PC-3 (cell line): Measurements from ENCODE around the gene TPRN. TPM values are rescaled to one million over a fixed set of nuclear protein-coding genes. Genes with fewer than 3 reads are reported as not detected.

Experiments used
- ATAC-seq: fragments of 200-7000 bp; cut with Tn5 transposase; 2 replicates; pipeline ENCODE4 v1.9.1; 2020; ENCODE audit warnings: mild to moderate bottlenecking, moderate library complexity
- BruUV-seq: library from RNA; stranded (reverse); fragments of 400-500 nt; replicated peaks from 2 replicates; lab custom pipeline; 2021; lab: Mats Ljungman, UMichigan
- CTCF ChIA-PET: fragments of 300-600 bp; sonication (Branson Sonifier 250); formaldehyde crosslinking; loops from one replicate; lab custom pipeline; 2022; ENCODE audit warnings: antibody characterized with exemption; lab: Charles Lee
- POLR2A ChIA-PET: fragments of 300-600 bp; sonication (Branson Sonifier 250); formaldehyde crosslinking; loops from one replicate; lab custom pipeline; 2022; ENCODE audit warnings: antibody characterized with exemption; ENCODE audit not compliant: unreplicated experiment; lab: Charles Lee
- DNase-seq: peaks from one replicate; pipeline ENCODE4 v3.0.0-alpha.2; 2015
- H2AFZ ChIP-seq: fragments of 300-600 bp; sonication (generic); 2 replicates; pipeline ENCODE4 v1.6.0; 2016; ENCODE audit warnings: antibody characterized with exemption, low read length
- H3F3A ChIP-seq: fragments of 300-600 bp; sonication (generic); one replicate; pipeline ENCODE4 v1.6.0; 2017; ENCODE audit warnings: antibody characterized with exemption, low read length, control low read depth, mild to moderate bottlenecking; ENCODE audit not compliant: unreplicated experiment
- H3K27ac ChIP-seq: fragments of 300-600 bp; sonication (generic); 2 replicates; pipeline ENCODE4 v1.5.1; 2016; ENCODE audit warnings: mild to moderate bottlenecking, low read length
- H3K27me3 ChIP-seq: fragments of 300-600 bp; sonication (generic); 2 replicates; pipeline ENCODE4 v1.6.1; 2016; ENCODE audit warnings: low read length, mixed read lengths
- H3K36me3 ChIP-seq: fragments of 300-600 bp; sonication (generic); 2 replicates; pipeline ENCODE4 v1.6.1; 2016; ENCODE audit warnings: low read depth, mixed run types, low read length, mixed read lengths
- H3K4me1 ChIP-seq: fragments of 300-600 bp; sonication (generic); 2 replicates; pipeline ENCODE4 v1.5.1; 2016; ENCODE audit warnings: low read length; ENCODE audit not compliant: insufficient read depth
- H3K4me2 ChIP-seq: fragments of 300-600 bp; sonication (generic); 2 replicates; pipeline ENCODE4 v1.6.0; 2016; ENCODE audit warnings: low read length
- H3K4me3 ChIP-seq: fragments of 300-600 bp; sonication (generic); 2 replicates; pipeline ENCODE4 v1.5.1; 2016; ENCODE audit warnings: mild to moderate bottlenecking, low read length, mixed read lengths
- H3K79me2 ChIP-seq: fragments of 300-600 bp; sonication (generic); 2 replicates; pipeline ENCODE4 v1.6.1; 2017; ENCODE audit warnings: low read length, mixed read lengths
- H3K9ac ChIP-seq: fragments of 300-600 bp; sonication (generic); 2 replicates; pipeline ENCODE4 v1.6.0; 2016; ENCODE audit warnings: mild to moderate bottlenecking, low read length
- H3K9me2 ChIP-seq: fragments of 300-600 bp; sonication (generic); replicated peaks from 2 replicates; pipeline ENCODE4 v1.6.1; 2016; ENCODE audit warnings: mixed run types, low read length, mixed read lengths
- H3K9me3 ChIP-seq: fragments of 300-600 bp; sonication (generic); 2 replicates; pipeline ENCODE4 v1.6.1; 2016; ENCODE audit warnings: low read length, mixed read lengths
- H4K20me1 ChIP-seq: fragments of 300-600 bp; sonication (generic); 2 replicates; pipeline ENCODE4 v1.6.1; 2016; ENCODE audit warnings: low read length, mixed read lengths
- EZH2 ChIP-seq: fragments of 300-600 bp; sonication (generic); IDR thresholded peaks from one replicate; pipeline ENCODE4 v1.6.1; 2017; ENCODE audit warnings: antibody characterized with exemption, mild to moderate bottlenecking, low read length; ENCODE audit not compliant: unreplicated experiment
- EZH2phosphoT487 ChIP-seq: fragments of 300-600 bp; sonication (generic); IDR thresholded peaks from 2 replicates; pipeline ENCODE4 v1.6.1; 2018; ENCODE audit warnings: mild to moderate bottlenecking, antibody characterized with exemption, low read length, borderline replicate concordance
- intact Hi-C: fragments of 100-400 bp; cut with micrococcal nuclease; formaldehyde crosslinking; loops from 2 replicates; pipeline ENCODE4 v1.9.0; 2023
- total RNA-seq: library from RNA; depleted of rRNA; stranded (reverse); fragments of >200 nt; gene quantifications from 2 replicates; pipeline ENCODE4 v1.2.3, GENCODE V29; 2014
- TF ChIP-seq, protein P1 (sequence below): fragments of 300-600 bp; sonication (generic); conservative IDR thresholded peaks from 2 replicates; pipeline ENCODE4 v1.5.1; 2017; ENCODE audit warnings: antibody characterized with exemption, low read depth, mild to moderate bottlenecking, low read length

TPRN gene
- total RNA-seq, 1 experiment from 2014 or later, result 11.3 TPM

DNA sequence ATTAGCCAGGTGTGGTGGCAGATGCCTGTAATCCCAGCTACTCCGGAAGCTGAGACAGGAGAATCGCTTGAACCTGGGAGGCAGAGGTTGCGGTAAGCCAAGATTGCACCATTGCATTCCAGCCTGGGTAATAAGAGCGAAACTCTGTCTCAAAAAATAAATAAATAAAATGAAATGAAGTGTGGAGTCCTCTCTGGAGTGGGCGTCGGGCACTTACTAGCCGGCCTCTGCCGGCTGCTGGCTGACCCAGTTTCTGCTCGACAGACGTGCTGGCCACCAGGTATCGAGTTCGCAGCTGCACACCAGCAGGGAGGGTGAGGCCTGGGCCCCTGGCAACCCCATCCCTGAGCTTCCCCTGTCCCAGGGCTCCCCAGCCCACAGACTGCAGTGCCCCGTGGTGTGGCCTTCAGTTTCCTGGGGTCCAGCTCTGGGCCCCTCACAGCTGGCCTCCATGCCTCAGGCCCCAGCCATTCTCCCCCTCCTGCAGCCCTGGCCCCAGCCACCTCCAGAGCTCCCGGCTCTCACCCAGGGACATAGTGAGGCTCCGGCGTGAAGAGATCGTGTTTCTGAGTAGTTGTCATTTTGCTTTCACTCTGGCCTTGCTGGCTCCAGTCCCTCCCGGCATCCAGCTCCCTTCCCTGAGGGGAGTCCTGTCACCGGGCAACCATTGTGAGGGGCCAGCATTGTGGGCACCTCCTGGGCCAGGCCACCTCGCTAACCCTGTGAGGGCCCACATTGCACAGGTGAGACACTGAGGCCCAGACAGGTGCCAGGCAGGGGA is 46.8 kb upstream of the TPRN start:
- peaks cover 5% of the 10 kb centered on the region for H3F3A ChIP-seq
- H3K9me2 ChIP-seq, result no peaks in the 10 kb centered on the region
- peaks cover 14% of the 10 kb centered on the region for H3K4me1 ChIP-seq
- ChIA-PET POLR2A (no interaction called here), CTCF (no interaction called here)
- no peak overlapping the region for H3K27ac ChIP-seq
- no peak overlapping the region for H3K4me2 ChIP-seq
- H3K79me2 ChIP-seq, result peaks cover 13% of the 10 kb centered on the region
- H3K27me3 ChIP-seq, result no peaks in the 10 kb centered on the region
- H3K9me3 ChIP-seq, result no peaks in the 10 kb centered on the region
- no peak for TF ChIP-seq EZH2phosphoT487
- TF ChIP-seq EZH2, result no peak
- TF ChIP-seq, protein P1, sequence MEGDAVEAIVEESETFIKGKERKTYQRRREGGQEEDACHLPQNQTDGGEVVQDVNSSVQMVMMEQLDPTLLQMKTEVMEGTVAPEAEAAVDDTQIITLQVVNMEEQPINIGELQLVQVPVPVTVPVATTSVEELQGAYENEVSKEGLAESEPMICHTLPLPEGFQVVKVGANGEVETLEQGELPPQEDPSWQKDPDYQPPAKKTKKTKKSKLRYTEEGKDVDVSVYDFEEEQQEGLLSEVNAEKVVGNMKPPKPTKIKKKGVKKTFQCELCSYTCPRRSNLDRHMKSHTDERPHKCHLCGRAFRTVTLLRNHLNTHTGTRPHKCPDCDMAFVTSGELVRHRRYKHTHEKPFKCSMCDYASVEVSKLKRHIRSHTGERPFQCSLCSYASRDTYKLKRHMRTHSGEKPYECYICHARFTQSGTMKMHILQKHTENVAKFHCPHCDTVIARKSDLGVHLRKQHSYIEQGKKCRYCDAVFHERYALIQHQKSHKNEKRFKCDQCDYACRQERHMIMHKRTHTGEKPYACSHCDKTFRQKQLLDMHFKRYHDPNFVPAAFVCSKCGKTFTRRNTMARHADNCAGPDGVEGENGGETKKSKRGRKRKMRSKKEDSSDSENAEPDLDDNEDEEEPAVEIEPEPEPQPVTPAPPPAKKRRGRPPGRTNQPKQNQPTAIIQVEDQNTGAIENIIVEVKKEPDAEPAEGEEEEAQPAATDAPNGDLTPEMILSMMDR, result no peak
- peaks cover 20% of the 10 kb centered on the region for H4K20me1 ChIP-seq
- H3K36me3 ChIP-seq, result peaks cover 9% of the 10 kb centered on the region
- no peak overlapping the region for H3K4me3 ChIP-seq
- H2AFZ ChIP-seq, result no peak overlapping the region
- ATAC-seq (no peak), DNase-seq (no peak)
- intact Hi-C loops, result no loop called here
- no TSS peak for BruUV-seq
- no peak overlapping the region for H3K9ac ChIP-seq

DNA sequence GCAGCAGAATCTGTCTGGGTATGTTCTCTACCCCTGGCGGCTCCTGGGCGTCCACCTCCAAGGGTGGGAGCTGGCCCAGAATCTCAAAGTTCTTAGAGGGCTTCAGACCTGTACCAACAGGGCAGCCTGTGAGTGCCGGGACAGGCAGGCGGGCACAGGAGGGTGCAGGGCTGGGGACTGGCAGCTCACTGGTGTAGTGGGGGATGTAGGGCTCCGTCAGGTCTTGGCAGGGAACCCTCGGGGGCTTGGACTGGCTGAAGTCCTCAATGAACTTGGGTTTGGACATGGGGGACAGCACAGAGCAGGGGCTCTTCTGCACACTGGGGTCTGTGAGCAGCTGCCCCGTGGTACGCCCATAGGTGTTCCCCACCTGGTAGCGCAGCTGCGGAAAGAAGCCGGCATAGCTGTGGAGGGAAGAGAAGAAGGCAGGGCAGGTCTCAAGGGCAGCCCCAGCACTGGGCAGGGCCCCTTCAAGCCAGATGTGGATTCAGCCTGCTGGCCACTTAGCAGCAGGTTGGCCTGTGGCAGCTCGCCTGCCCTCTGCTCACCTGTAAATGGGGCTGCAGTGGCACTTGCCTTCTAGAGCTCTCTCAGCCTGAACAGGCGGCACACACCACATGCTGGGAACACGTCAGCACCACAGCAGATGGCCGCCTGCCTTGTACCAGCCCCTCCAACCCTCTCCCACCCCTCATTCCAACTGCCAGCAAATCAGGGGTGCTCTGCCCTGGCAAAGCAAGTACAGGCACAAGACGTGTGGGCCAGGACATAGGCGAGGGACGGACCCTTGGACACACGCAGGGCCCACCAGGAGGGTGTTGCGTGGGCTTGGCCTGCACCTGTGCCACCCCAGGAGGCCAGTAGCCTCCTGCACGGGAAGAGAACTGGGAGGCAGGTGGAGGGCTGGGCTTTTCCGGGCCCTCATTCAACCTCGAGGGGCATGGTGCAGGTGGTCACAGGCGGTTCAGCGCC is 45.2 kb upstream of the TPRN start:
- no TSS peak for BruUV-seq

More for the DNA sequence above, 45.2 kb upstream of the TPRN start:
- Histone ChIP-seq H3K4me2 (no peak overlapping the region), H3K4me3 (no peak overlapping the region), H3F3A (peaks cover 5% of the 10 kb centered on the region), H2AFZ (no peak overlapping the region), H3K4me1 (peaks cover 15% of the 10 kb centered on the region), H3K9me3 (no peaks in the 10 kb centered on the region), H3K27me3 (no peaks in the 10 kb centered on the region), H4K20me1 (peaks cover 28% of the 10 kb centered on the region), H3K9me2 (no peaks in the 10 kb centered on the region), H3K9ac (no peak overlapping the region), H3K79me2 (peaks cover 21% of the 10 kb centered on the region), H3K27ac (no peak overlapping the region), H3K36me3 (peaks cover 17% of the 10 kb centered on the region)
- CTCF ChIA-PET, result no interaction called here
- TF ChIP-seq EZH2phosphoT487 (no peak), EZH2 (no peak)
- TF ChIP-seq, protein P1, result no peak
- ATAC-seq (no peak), DNase-seq (no peak)
- intact Hi-C loops, result no loop called here
- POLR2A ChIA-PET, result no interaction called here
